Liver (tissue), 9 donors: ENCODE measurements around the gene PRKCD. TPM values are rescaled to one million over a fixed set of nuclear protein-coding genes. Genes with fewer than 3 reads are reported as not detected.

Experiments
- DNase-seq: peaks from one replicate; pipeline ENCODE4 v3.0.0-alpha.2; 2017; ENCODE audit warnings: low spot score
- H3K27ac ChIP-seq, 2 donors: one replicate each; pipeline ENCODE4 v1.7.0; 2013; ENCODE audit warnings: inconsistent platforms in 2 of 2, low read length in 2 of 2, control low read depth in 1 of 2, low read depth in 1 of 2, mild to moderate bottlenecking in 1 of 2
- H3K27me3 ChIP-seq, 4 donors: one replicate each; pipeline versions ENCODE4 v1.6.1 to v1.7.0; 2013; ENCODE audit warnings: low read length in 3 of 4, inconsistent platforms in 1 of 4, mild to moderate bottlenecking in 1 of 4, moderate library complexity in 1 of 4; ENCODE audit not compliant: control insufficient read depth in 4 of 4, insufficient read depth in 4 of 4
- H3K36me3 ChIP-seq, 4 donors: one replicate each; pipeline versions ENCODE4 v1.6.1 to v1.7.0; 2013; ENCODE audit warnings: low read length in 3 of 4, mild to moderate bottlenecking in 3 of 4, low read depth in 1 of 4, moderate library complexity in 1 of 4; ENCODE audit not compliant: control insufficient read depth in 4 of 4, insufficient read depth in 3 of 4
- H3K4me1 ChIP-seq, 4 donors: one replicate each; pipeline versions ENCODE4 v1.6.1 to v1.7.0; 2013; ENCODE audit warnings: low read length in 3 of 4, mild to moderate bottlenecking in 3 of 4, moderate library complexity in 1 of 4; ENCODE audit not compliant: control insufficient read depth in 4 of 4, insufficient read depth in 4 of 4
- H3K4me3 ChIP-seq, 3 donors: one replicate each; pipeline versions ENCODE4 v1.6.1 to v1.7.0; 2013; ENCODE audit warnings: low read length in 3 of 3, control low read depth in 1 of 3, low read depth in 1 of 3, mild to moderate bottlenecking in 1 of 3
- H3K9ac ChIP-seq, 2 donors: one replicate each; pipeline ENCODE4 v1.7.0; 2013; ENCODE audit warnings: low read length in 2 of 2, mild to moderate bottlenecking in 2 of 2, moderate library complexity in 2 of 2, control low read depth in 1 of 2, low read depth in 1 of 2
- H3K9me3 ChIP-seq, 4 donors: one replicate each; pipeline versions ENCODE4 v1.6.1 to v1.7.0; 2013; ENCODE audit warnings: low read length in 3 of 4; ENCODE audit not compliant: control insufficient read depth in 4 of 4
- ATF3 ChIP-seq: IDR thresholded peaks from 2 replicates; pipeline ENCODE4 v1.6.1; 2016; ENCODE audit warnings: antibody characterized with exemption
- EGR1 ChIP-seq, 2 donors: IDR thresholded peaks; 2 replicates each; pipeline ENCODE4 v1.6.1; 2016 to 2018; ENCODE audit warnings: antibody characterized with exemption in 2 of 2, low read depth in 2 of 2
- FOXA1 ChIP-seq: IDR thresholded peaks from 2 replicates; pipeline ENCODE4 v1.6.1; 2016; ENCODE audit warnings: antibody characterized with exemption
- FOXA2 ChIP-seq: IDR thresholded peaks from 2 replicates; pipeline ENCODE4 v1.6.1; 2016; ENCODE audit warnings: antibody characterized with exemption
- GABPA ChIP-seq, 2 donors: IDR thresholded peaks in 1 of 2; conservative IDR thresholded peaks in 1 of 2; 2 replicates each; pipeline ENCODE4 v1.6.1; 2016; ENCODE audit warnings: antibody characterized with exemption in 2 of 2, mild to moderate bottlenecking in 1 of 2, moderate library complexity in 1 of 2
- HNF4A ChIP-seq, 2 donors: conservative IDR thresholded peaks; 2 replicates each; pipeline ENCODE4 v1.6.1; 2016; ENCODE audit warnings: antibody characterized with exemption in 2 of 2, mild to moderate bottlenecking in 2 of 2
- HNF4G ChIP-seq: IDR thresholded peaks from 2 replicates; pipeline ENCODE4 v1.6.1; 2016; ENCODE audit warnings: antibody characterized with exemption
- JUND ChIP-seq, 2 donors: IDR thresholded peaks; 2 replicates each; pipeline ENCODE4 v1.6.1; 2016; ENCODE audit warnings: antibody characterized with exemption in 2 of 2
- MAX ChIP-seq: IDR thresholded peaks from 2 replicates; pipeline ENCODE4 v1.6.1; 2016; ENCODE audit warnings: antibody characterized with exemption
- RAD21 ChIP-seq, 2 donors: IDR thresholded peaks; 2 replicates each; pipeline ENCODE4 v1.6.1; 2016; ENCODE audit warnings: antibody characterized with exemption in 2 of 2, mild to moderate bottlenecking in 2 of 2
- RXRA ChIP-seq, 2 donors: IDR thresholded peaks; 2 replicates each; pipeline ENCODE4 v1.6.1; 2017 to 2018; ENCODE audit warnings: antibody characterized with exemption in 2 of 2, mild to moderate bottlenecking in 1 of 2
- SP1 ChIP-seq: IDR thresholded peaks from 2 replicates; pipeline ENCODE4 v1.6.1; 2018; ENCODE audit warnings: antibody characterized with exemption, mild to moderate bottlenecking
- TAF1 ChIP-seq: conservative IDR thresholded peaks from 2 replicates; pipeline ENCODE4 v1.6.1; 2016; ENCODE audit warnings: antibody characterized with exemption, mild to moderate bottlenecking
- YY1 ChIP-seq: IDR thresholded peaks from 2 replicates; pipeline ENCODE4 v1.6.1; 2016; ENCODE audit warnings: antibody characterized with exemption, mild to moderate bottlenecking
- WGBS: extraction: QIAGEN DNeasy Blood & Tissue Kit; methylation state at CpG from one replicate; pipeline ENCODE4 v1.1.7; 2013; 5-methylcytosine and 5-hydroxymethylcytosine counted together
- polyA plus RNA-seq, 2 donors: library from polyadenylated mRNA; stranded (reverse) in 1 of 2; unstranded in 1 of 2; fragments of 200-250 nt in 1 of 2; fragments of >200 nt in 1 of 2; fragmentation: Nextera tagmentation in 1 of 2; extraction: Ambion mirVana in 1 of 2; gene quantifications; one replicate each; pipeline versions ENCODE4 v1.2.1 to v1.2.3, GENCODE V29; 2013 to 2015
- total RNA-seq, 2 donors: library from RNA; depleted of rRNA; stranded (reverse); fragments of >200 nt; gene quantifications; one replicate each; pipeline ENCODE4 v1.2.3, GENCODE V29; 2014
- TF ChIP-seq, protein P1 (sequence below): IDR thresholded peaks from 2 replicates; pipeline ENCODE4 v1.6.1; 2016; ENCODE audit warnings: antibody characterized with exemption
- TF ChIP-seq, protein P2 (sequence below): fragments of 150-350 bp; IDR thresholded peaks from 2 replicates; pipeline ENCODE4 v1.5.1; 2017; ENCODE audit warnings: improper control_type of control experiment, low read depth, low read length; ENCODE audit not compliant: missing input control
- TF ChIP-seq, protein P3 (sequence below): IDR thresholded peaks from 2 replicates; pipeline ENCODE4 v1.6.1; 2016; ENCODE audit warnings: antibody characterized with exemption, mild to moderate bottlenecking
- donor health status: healthy.
- donor health status: healthy.
- donor health status: healthy.
- donor health status: healthy.
- donor health status: healthy.

The PRKCD gene
- total and polyA plus RNA-seq, 4 donors = 3.1 to 7.3 (median 3.4) TPM

DNA sequence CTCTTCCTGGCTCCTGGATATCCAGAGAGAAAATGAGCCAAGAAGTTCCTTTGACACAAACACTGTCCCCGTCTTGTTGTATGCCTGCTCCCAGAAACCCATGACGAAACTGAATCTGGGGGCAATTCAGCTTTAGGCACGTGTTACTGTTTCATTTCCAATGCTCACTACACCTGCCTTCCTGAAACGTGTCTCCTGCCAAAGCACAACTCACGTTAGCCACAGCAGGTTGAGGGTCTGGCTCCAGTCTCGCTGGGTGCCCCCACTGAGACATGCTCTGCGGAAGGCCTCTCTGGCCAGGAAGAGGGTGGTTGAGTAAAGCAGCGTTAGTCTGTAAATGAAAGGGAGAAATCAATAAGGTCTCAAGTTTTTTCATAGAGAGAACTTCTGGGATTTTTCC, 37.5 kb upstream of the PRKCD start:
- H3K9me3 ChIP-seq = no peaks in the 10 kb centered on the region
- no peak overlapping the region for H3K27ac ChIP-seq
- no peaks in the 10 kb centered on the region for H3K27me3 ChIP-seq
- H3K4me1 ChIP-seq = no peaks in the 10 kb centered on the region
- no peak overlapping the region for H3K9ac ChIP-seq
- no peak overlapping the region for H3K4me3 ChIP-seq
- peaks cover 19 to 70% (median 55%) of the 10 kb centered on the region in 4 donors for H3K36me3 ChIP-seq
- TF ChIP-seq, protein P1, sequence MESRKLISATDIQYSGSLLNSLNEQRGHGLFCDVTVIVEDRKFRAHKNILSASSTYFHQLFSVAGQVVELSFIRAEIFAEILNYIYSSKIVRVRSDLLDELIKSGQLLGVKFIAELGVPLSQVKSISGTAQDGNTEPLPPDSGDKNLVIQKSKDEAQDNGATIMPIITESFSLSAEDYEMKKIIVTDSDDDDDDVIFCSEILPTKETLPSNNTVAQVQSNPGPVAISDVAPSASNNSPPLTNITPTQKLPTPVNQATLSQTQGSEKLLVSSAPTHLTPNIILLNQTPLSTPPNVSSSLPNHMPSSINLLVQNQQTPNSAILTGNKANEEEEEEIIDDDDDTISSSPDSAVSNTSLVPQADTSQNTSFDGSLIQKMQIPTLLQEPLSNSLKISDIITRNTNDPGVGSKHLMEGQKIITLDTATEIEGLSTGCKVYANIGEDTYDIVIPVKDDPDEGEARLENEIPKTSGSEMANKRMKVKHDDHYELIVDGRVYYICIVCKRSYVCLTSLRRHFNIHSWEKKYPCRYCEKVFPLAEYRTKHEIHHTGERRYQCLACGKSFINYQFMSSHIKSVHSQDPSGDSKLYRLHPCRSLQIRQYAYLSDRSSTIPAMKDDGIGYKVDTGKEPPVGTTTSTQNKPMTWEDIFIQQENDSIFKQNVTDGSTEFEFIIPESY = no peak
- TF ChIP-seq, protein P2, sequence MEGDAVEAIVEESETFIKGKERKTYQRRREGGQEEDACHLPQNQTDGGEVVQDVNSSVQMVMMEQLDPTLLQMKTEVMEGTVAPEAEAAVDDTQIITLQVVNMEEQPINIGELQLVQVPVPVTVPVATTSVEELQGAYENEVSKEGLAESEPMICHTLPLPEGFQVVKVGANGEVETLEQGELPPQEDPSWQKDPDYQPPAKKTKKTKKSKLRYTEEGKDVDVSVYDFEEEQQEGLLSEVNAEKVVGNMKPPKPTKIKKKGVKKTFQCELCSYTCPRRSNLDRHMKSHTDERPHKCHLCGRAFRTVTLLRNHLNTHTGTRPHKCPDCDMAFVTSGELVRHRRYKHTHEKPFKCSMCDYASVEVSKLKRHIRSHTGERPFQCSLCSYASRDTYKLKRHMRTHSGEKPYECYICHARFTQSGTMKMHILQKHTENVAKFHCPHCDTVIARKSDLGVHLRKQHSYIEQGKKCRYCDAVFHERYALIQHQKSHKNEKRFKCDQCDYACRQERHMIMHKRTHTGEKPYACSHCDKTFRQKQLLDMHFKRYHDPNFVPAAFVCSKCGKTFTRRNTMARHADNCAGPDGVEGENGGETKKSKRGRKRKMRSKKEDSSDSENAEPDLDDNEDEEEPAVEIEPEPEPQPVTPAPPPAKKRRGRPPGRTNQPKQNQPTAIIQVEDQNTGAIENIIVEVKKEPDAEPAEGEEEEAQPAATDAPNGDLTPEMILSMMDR = no peak
- TF ChIP-seq TAF1 (no peak), YY1 (no peak), RXRA (IDR thresholded peaks at IDR 0.05) (no peak), ATF3 (no peak), FOXA2 (no peak), JUND (IDR thresholded peaks at IDR 0.05) (no peak), GABPA (IDR thresholded peaks at IDR 0.05 in 1 of 2, conservative IDR thresholded peaks at IDR 0.05 in 1 of 2) (no peak), RAD21 (IDR thresholded peaks at IDR 0.05) (no peak)
- TF ChIP-seq, protein P3, sequence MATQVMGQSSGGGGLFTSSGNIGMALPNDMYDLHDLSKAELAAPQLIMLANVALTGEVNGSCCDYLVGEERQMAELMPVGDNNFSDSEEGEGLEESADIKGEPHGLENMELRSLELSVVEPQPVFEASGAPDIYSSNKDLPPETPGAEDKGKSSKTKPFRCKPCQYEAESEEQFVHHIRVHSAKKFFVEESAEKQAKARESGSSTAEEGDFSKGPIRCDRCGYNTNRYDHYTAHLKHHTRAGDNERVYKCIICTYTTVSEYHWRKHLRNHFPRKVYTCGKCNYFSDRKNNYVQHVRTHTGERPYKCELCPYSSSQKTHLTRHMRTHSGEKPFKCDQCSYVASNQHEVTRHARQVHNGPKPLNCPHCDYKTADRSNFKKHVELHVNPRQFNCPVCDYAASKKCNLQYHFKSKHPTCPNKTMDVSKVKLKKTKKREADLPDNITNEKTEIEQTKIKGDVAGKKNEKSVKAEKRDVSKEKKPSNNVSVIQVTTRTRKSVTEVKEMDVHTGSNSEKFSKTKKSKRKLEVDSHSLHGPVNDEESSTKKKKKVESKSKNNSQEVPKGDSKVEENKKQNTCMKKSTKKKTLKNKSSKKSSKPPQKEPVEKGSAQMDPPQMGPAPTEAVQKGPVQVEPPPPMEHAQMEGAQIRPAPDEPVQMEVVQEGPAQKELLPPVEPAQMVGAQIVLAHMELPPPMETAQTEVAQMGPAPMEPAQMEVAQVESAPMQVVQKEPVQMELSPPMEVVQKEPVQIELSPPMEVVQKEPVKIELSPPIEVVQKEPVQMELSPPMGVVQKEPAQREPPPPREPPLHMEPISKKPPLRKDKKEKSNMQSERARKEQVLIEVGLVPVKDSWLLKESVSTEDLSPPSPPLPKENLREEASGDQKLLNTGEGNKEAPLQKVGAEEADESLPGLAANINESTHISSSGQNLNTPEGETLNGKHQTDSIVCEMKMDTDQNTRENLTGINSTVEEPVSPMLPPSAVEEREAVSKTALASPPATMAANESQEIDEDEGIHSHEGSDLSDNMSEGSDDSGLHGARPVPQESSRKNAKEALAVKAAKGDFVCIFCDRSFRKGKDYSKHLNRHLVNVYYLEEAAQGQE = no peak
- WGBS = 93% methylated on average over 8 of the region's 8 CpGs
- no peak for DNase-seq

DNA sequence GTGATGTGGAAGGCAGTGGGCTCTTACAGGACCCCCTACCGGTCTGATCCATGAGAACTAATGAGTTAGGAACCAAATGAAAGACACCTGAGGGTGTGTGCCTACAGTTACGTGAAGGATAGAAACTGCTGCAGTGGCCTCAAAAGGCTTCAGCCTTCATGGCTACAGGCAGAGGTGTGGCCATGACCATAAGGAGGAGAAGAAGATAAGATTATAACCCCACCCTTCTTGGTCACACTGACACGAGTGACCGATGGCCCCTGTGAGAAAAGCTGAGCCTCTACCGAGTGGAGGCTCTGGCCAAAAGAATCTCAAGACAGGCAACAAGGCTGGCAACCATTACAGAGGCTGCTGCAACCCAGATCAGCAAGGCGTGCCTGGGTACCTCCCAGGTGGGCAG, 37.1 kb upstream of the PRKCD start:
- DNase-seq = no peak
- Histone ChIP-seq H3K4me3 (no peak overlapping the region), H3K27ac (no peak overlapping the region), H3K36me3 (peaks cover 16 to 65% (median 53%) of the 10 kb centered on the region in 4 donors), H3K9ac (no peak overlapping the region), H3K9me3 (no peaks in the 10 kb centered on the region), H3K27me3 (no peaks in the 10 kb centered on the region), H3K4me1 (peaks cover 0 to 3% (median 2%) of the 10 kb centered on the region in 4 donors)
- WGBS = 94% methylated on average over 6 of the region's 6 CpGs
- TF ChIP-seq, protein P1 = no peak
- no peak for TF ChIP-seq HNF4G
- no peak for TF ChIP-seq TAF1
- TF ChIP-seq FOXA1 = no peak
- TF ChIP-seq EGR1 (IDR thresholded peaks at IDR 0.05; ENCODE audit: low read depth in 2 of 2) = no peak
- no peak for TF ChIP-seq MAX
- TF ChIP-seq, protein P3 = no peak
- no peak for TF ChIP-seq SP1
- no peak for TF ChIP-seq HNF4A (conservative IDR thresholded peaks at IDR 0.05)
- TF ChIP-seq FOXA2 = no peak
- no peak for TF ChIP-seq YY1
- no peak for TF ChIP-seq RAD21 (IDR thresholded peaks at IDR 0.05)
- TF ChIP-seq ATF3 = no peak
- no peak for TF ChIP-seq GABPA (IDR thresholded peaks at IDR 0.05 in 1 of 2, conservative IDR thresholded peaks at IDR 0.05 in 1 of 2)
